Measurements from ENCODE around the gene GADD45G.
A peak's percentile ranks its signal among the peaks of the same experiment; 100 is the strongest.

- TF ChIP-seq CREB1 (CRISPR knock-in tag; IDR thresholded peaks at IDR 0.05) = no peak
- TF ChIP-seq ELF4 (CRISPR knock-in tag; IDR thresholded peaks at IDR 0.05; ENCODE audit: low read depth) = no peak
- 0 out of 2 replicates have a peak, but pooled peaks have one; percentile 48 for TF ChIP-seq HMGXB4 (CRISPR knock-in tag; IDR thresholded peaks at IDR 0.05)
- TF ChIP-seq MYBL2 (CRISPR knock-in tag; IDR thresholded peaks at IDR 0.05) = no peak
- no peak for TF ChIP-seq MXD4 (CRISPR knock-in tag; IDR thresholded peaks at IDR 0.05; ENCODE audit: borderline replicate concordance)
- peak; percentile 76 for TF ChIP-seq CTCF (IDR thresholded peaks at IDR 0.05)
- TF ChIP-seq TCF7 (CRISPR knock-in tag; IDR thresholded peaks at IDR 0.05; ENCODE audit: low read depth) = no peak
- TF ChIP-seq NR1H2 (CRISPR knock-in tag; IDR thresholded peaks at IDR 0.05) = no peak
- no peak for TF ChIP-seq SP1 (CRISPR knock-in tag; conservative IDR thresholded peaks at IDR 0.05)
- no peak for TF ChIP-seq ATF3 (CRISPR knock-in tag; conservative IDR thresholded peaks at IDR 0.05)
- no peak for TF ChIP-seq SMAD4 (CRISPR knock-in tag; IDR thresholded peaks at IDR 0.05)
- TF ChIP-seq TEAD4 (CRISPR knock-in tag; IDR thresholded peaks at IDR 0.05) = no peak
Observed at GRCh38 chr9:89593727-89594427, 10.9 kb upstream of the GADD45G start.
